GM23248 (cell line): Measurements from ENCODE around the gene PWWP2A. TPM values are rescaled to one million over a fixed set of nuclear protein-coding genes. Genes with fewer than 3 reads are reported as not detected.

Experiments
- DNase-seq: peaks from one replicate; pipeline ENCODE4 v3.0.0-alpha.2; 2015
- H2AFZ ChIP-seq: fragments of 200-600 bp; sonication (generic); 2 replicates; pipeline ENCODE4 v1.6.1; 2016; ENCODE audit warnings: antibody characterized with exemption
- H3F3A ChIP-seq: fragments of 200-600 bp; sonication (generic); 2 replicates; pipeline ENCODE4 v1.6.1; 2016; ENCODE audit warnings: mild to moderate bottlenecking, antibody characterized with exemption, mixed run types; ENCODE audit not compliant: insufficient read depth
- H3K27ac ChIP-seq: fragments of 200-600 bp; sonication (generic); 2 replicates; pipeline ENCODE4 v1.5.1; 2016; ENCODE audit warnings: mild to moderate bottlenecking
- H3K27me3 ChIP-seq: fragments of 200-600 bp; sonication (generic); replicated peaks from 2 replicates; pipeline ENCODE4 v1.6.1; 2016; ENCODE audit warnings: mild to moderate bottlenecking; ENCODE audit not compliant: insufficient read depth
- H3K36me3 ChIP-seq: fragments of 200-600 bp; sonication (generic); 2 replicates; pipeline ENCODE4 v1.6.1; 2016; ENCODE audit warnings: low read depth, mild to moderate bottlenecking
- H3K4me1 ChIP-seq: fragments of 200-600 bp; sonication (generic); 2 replicates; pipeline ENCODE4 v1.6.1; 2016; ENCODE audit warnings: mild to moderate bottlenecking; ENCODE audit not compliant: insufficient read depth
- H3K4me2 ChIP-seq: fragments of 200-600 bp; sonication (generic); one replicate; pipeline ENCODE4 v1.6.1; 2016; ENCODE audit warnings: mild to moderate bottlenecking; ENCODE audit not compliant: unreplicated experiment
- H3K4me3 ChIP-seq: fragments of 200-600 bp; sonication (generic); 2 replicates; pipeline ENCODE4 v1.5.1; 2016; ENCODE audit warnings: mild to moderate bottlenecking
- H3K79me2 ChIP-seq: fragments of 200-600 bp; sonication (generic); 2 replicates; pipeline ENCODE4 v1.6.1; 2016; ENCODE audit warnings: mild to moderate bottlenecking; ENCODE audit not compliant: insufficient read depth
- H3K9ac ChIP-seq: fragments of 200-600 bp; sonication (generic); 2 replicates; pipeline ENCODE4 v1.6.1; 2016; ENCODE audit warnings: mild to moderate bottlenecking
- H3K9me2 ChIP-seq: fragments of 200-600 bp; sonication (generic); 2 replicates; pipeline ENCODE4 v1.6.1; 2016; ENCODE audit warnings: mixed run types, mild to moderate bottlenecking, moderate library complexity; ENCODE audit not compliant: insufficient read depth
- H3K9me3 ChIP-seq: fragments of 200-600 bp; sonication (generic); one replicate; pipeline ENCODE4 v1.6.1; 2017; ENCODE audit warnings: low read depth
- H4K20me1 ChIP-seq: fragments of 200-600 bp; sonication (generic); 2 replicates; pipeline ENCODE4 v1.6.0; 2016; ENCODE audit not compliant: insufficient read depth
- EZH2 ChIP-seq: fragments of 200-600 bp; sonication (generic); IDR thresholded peaks from 2 replicates; pipeline ENCODE4 v1.6.1; 2018; ENCODE audit warnings: antibody characterized with exemption, mild to moderate bottlenecking; ENCODE audit not compliant: insufficient read depth, poor library complexity, severe bottlenecking
- EZH2phosphoT487 ChIP-seq: fragments of 200-600 bp; sonication (generic); IDR thresholded peaks from 2 replicates; pipeline ENCODE4 v1.6.1; 2018; ENCODE audit warnings: antibody characterized with exemption, moderate library complexity, mild to moderate bottlenecking, low read depth; ENCODE audit not compliant: insufficient read depth
- WGBS, 2 experiments: methylation state at CpG; one replicate each; pipeline ENCODE4 v1.1.6; 2015 to 2017; ENCODE audit warnings: low lambda C conversion rate in 2 of 2, low coverage in 1 of 2; ENCODE audit errors: missing lambda C conversion rate in 2 of 2; 5-methylcytosine and 5-hydroxymethylcytosine counted together
- in situ Hi-C: fragments of 300-500 bp; cut with MboI; formaldehyde crosslinking; loops from 2 replicates; pipeline ENCODE4 v1.15.0; 2020
- polyA plus RNA-seq: library from polyadenylated mRNA; unstranded; fragments of >200 nt; fragmentation: Nextera tagmentation; extraction: Ambion mirVana; gene quantifications from 2 replicates; pipeline ENCODE4 v1.2.1, GENCODE V29; 2016
- total RNA-seq: library from RNA; depleted of rRNA; stranded (reverse); fragments of >200 nt; shearing (Covaris generic); gene quantifications from 2 replicates; pipeline ENCODE4 v1.2.3, GENCODE V29; 2014; rRNA removed

The PWWP2A gene
- total RNA-seq (13.0 and 13.2 TPM in 2 replicates), polyA plus RNA-seq (5.1 and 7.8 TPM in 2 replicates)

GRCh38 chr5:160119142-160119904, at the start of gene PWWP2A:
TSS of gene PWWP2A (minus strand) at chr5:160119450. CDS start at chr5:160119388, 62 bp downstream.
- Histone ChIP-seq H3K9me2 (no peaks in the 10 kb centered on the region), H3K4me1 (no peaks in the 10 kb centered on the region), H3K27me3 (no peaks in the 10 kb centered on the region), H3K4me2 (peak within 1 kb of the TSS; percentile 76), H3K9ac (peak within 1 kb of the TSS; percentile 82), H3K79me2 (peaks cover 35% of the 10 kb centered on the region), H3F3A (peaks cover 8% of the 10 kb centered on the region; the same call in 1 of the 2 replicates), H3K4me3 (peak within 1 kb of the TSS; percentile 86), H2AFZ (peak within 1 kb of the TSS; percentile 83), H4K20me1 (no peaks in the 10 kb centered on the region), H3K9me3 (no peaks in the 10 kb centered on the region), H3K36me3 (no peaks in the 10 kb centered on the region), H3K27ac (peak within 1 kb of the TSS; percentile 70)
- TF ChIP-seq EZH2phosphoT487, result no peak
- TF ChIP-seq EZH2, result no peak
- peak; percentile 100 for DNase-seq
- 1 to 3% methylated on average over 44 to 51 of the region's 55 CpGs for WGBS, 2 experiments
- in situ Hi-C loops, result no loop called here

GRCh38 chr5:160167624-160168165, 48.4 kb upstream of the PWWP2A start:
- no peaks in the 10 kb centered on the region for H3K9me2 ChIP-seq
- H3F3A ChIP-seq, result peaks cover 27% of the 10 kb centered on the region
- no peaks in the 10 kb centered on the region for H3K27me3 ChIP-seq
- H3K9ac ChIP-seq, result no peak overlapping the region
- H3K4me1 ChIP-seq, result peaks cover 37% of the 10 kb centered on the region
- no peak overlapping the region for H3K27ac ChIP-seq
- no peaks in the 10 kb centered on the region for H3K9me3 ChIP-seq
- H3K36me3 ChIP-seq, result no peaks in the 10 kb centered on the region
- no peak overlapping the region for H3K4me3 ChIP-seq
- DNase-seq, result no peak
- 95 to 100% methylated on average over 3 of the region's 3 CpGs for WGBS, 2 experiments
- H4K20me1 ChIP-seq, result no peaks in the 10 kb centered on the region
- no peak for TF ChIP-seq EZH2
- no peak for TF ChIP-seq EZH2phosphoT487
- H2AFZ ChIP-seq, result no peak overlapping the region
- no peaks in the 10 kb centered on the region for H3K79me2 ChIP-seq
- no peak overlapping the region for H3K4me2 ChIP-seq
- in situ Hi-C loops, result no loop called here

DNA sequence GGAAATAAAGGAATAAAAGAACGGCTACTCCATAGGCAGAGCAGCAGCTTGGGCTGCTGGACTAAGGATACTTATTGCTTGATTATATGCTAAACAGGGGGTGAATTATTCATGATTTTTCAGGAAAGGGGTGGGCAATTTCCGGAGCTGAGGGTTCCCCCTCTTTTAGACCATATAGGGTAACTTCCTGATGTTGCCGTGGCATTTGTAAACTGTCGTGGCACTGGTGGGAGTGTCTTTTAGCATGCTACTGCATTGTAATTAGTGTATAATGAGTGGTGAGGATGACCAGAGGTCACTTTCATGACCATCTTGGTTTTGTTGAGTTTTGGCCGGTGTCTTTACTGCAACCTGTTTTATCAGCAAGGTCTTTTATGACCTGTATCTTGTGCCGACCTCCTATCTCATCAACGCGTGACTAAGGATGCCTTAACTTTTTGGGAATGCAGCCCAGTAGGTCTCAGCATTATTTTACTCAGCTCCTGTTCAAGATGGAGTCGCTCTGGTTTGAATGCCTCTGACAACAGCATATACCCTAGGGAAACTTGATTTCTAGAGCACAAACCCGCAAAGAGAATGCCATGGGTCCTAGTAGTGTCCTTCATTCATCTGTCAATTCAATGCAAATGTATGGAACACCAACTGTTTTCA, 47.8 kb upstream of the PWWP2A start:
- in situ Hi-C loops, result no loop called here
- Histone ChIP-seq H4K20me1 (no peaks in the 10 kb centered on the region), H3K36me3 (no peaks in the 10 kb centered on the region), H2AFZ (no peak overlapping the region), H3K9ac (no peak overlapping the region), H3K9me2 (no peaks in the 10 kb centered on the region), H3K79me2 (no peaks in the 10 kb centered on the region), H3F3A (peaks cover 27% of the 10 kb centered on the region), H3K4me1 (peaks cover 37% of the 10 kb centered on the region), H3K27ac (no peak overlapping the region), H3K9me3 (no peaks in the 10 kb centered on the region), H3K27me3 (no peaks in the 10 kb centered on the region), H3K4me3 (no peak overlapping the region), H3K4me2 (no peak overlapping the region)
- no peak for DNase-seq
- no peak for TF ChIP-seq EZH2phosphoT487
- no peak for TF ChIP-seq EZH2
- 82 to 83% methylated on average over 10 of the region's 10 CpGs for WGBS, 2 experiments
